DND-41 (cell line): Measurements from ENCODE around the gene H3-3A.

Source experiments
- ATAC-seq: fragments of 200-7000 bp; cut with Tn5 transposase; 3 replicates; pipeline ENCODE4 v1.9.1; 2021; ENCODE audit warnings: low read depth; ENCODE audit not compliant: insufficient read depth
- DNase-seq: peaks from one replicate; pipeline ENCODE4 v3.0.0-alpha.2; 2020
- H2AFZ ChIP-seq: 2 replicates; pipeline ENCODE4 v1.6.0; 2012; ENCODE audit warnings: low read depth, low read length
- H3K27ac ChIP-seq: 2 replicates; pipeline ENCODE4 v1.5.1; 2012; ENCODE audit warnings: low read length, inconsistent platforms
- H3K27me3 ChIP-seq: fragments of 200-600 bp; sonication (generic); 2 replicates; pipeline ENCODE4 v1.6.0; 2012; ENCODE audit warnings: low read length, mild to moderate bottlenecking, inconsistent platforms; ENCODE audit not compliant: insufficient read depth, poor library complexity
- H3K36me3 ChIP-seq: 2 replicates; pipeline ENCODE4 v1.5.1; 2012; ENCODE audit warnings: low read length, inconsistent platforms; ENCODE audit not compliant: insufficient read depth
- H3K4me1 ChIP-seq: 2 replicates; pipeline ENCODE4 v1.5.1; 2012; ENCODE audit warnings: mild to moderate bottlenecking, low read length; ENCODE audit not compliant: insufficient read depth
- H3K4me2 ChIP-seq: 2 replicates; pipeline ENCODE4 v1.6.0; 2012; ENCODE audit warnings: mild to moderate bottlenecking, moderate library complexity, low read length, inconsistent platforms; ENCODE audit not compliant: insufficient read depth
- H3K4me3 ChIP-seq, 2 experiments: fragments of 200-600 bp in 1 of 2; shearing (Covaris generic) in 1 of 2; 2 replicates each; pipeline ENCODE4 v1.5.1; 2012 to 2016; ENCODE audit warnings: inconsistent platforms in 2 of 2, low read length in 2 of 2, mild to moderate bottlenecking in 2 of 2, low read depth in 1 of 2, moderate library complexity in 1 of 2
- H3K79me2 ChIP-seq: 2 replicates; pipeline ENCODE4 v1.6.0; 2012; ENCODE audit warnings: low read length, inconsistent platforms; ENCODE audit not compliant: insufficient read depth
- H3K9ac ChIP-seq: 2 replicates; pipeline ENCODE4 v1.6.0; 2012; ENCODE audit warnings: low read depth, mild to moderate bottlenecking, inconsistent platforms, low read length, moderate library complexity
- H3K9me3 ChIP-seq: 2 replicates; pipeline ENCODE4 v1.5.1; 2012; ENCODE audit warnings: low read length, moderate library complexity, mild to moderate bottlenecking, inconsistent platforms; ENCODE audit not compliant: insufficient read depth, severe bottlenecking
- H4K20me1 ChIP-seq: 2 replicates; pipeline ENCODE4 v1.6.0; 2012; ENCODE audit warnings: low read length; ENCODE audit not compliant: insufficient read depth
- CTCF ChIP-seq: IDR thresholded peaks from 2 replicates; pipeline ENCODE4 v1.5.1; 2012; ENCODE audit warnings: borderline replicate concordance, low read length, moderate library complexity, mild to moderate bottlenecking; ENCODE audit not compliant: poor library complexity, severe bottlenecking; ENCODE audit errors: extremely low read depth
- EZH2 ChIP-seq: IDR thresholded peaks from 3 replicates; pipeline ENCODE4 v1.6.1; 2012; ENCODE audit warnings: borderline replicate concordance, low read depth, mild to moderate bottlenecking, moderate library complexity, low read length, inconsistent platforms; ENCODE audit not compliant: severe bottlenecking

H3-3A gene

GRCh38 chr1:226073184-226073950 is 10.9 kb downstream of the H3-3A start:
- TF ChIP-seq CTCF: no peak
- no peak for TF ChIP-seq EZH2

GRCh38 chr1:226074046-226074445 is 11.5 kb downstream of the H3-3A start:
- no peaks in the 10 kb centered on the region for H3K9me3 ChIP-seq
- H3K36me3 ChIP-seq: peaks cover 55% of the 10 kb centered on the region
- H2AFZ ChIP-seq: no peak overlapping the region
- no peak overlapping the region for H3K27ac ChIP-seq
- no peaks in the 10 kb centered on the region for H3K27me3 ChIP-seq
- H3K4me3 ChIP-seq: no peak overlapping the region
- no peak overlapping the region for H3K9ac ChIP-seq
- no peaks in the 10 kb centered on the region for H3K4me1 ChIP-seq
- no peak for TF ChIP-seq EZH2
- TF ChIP-seq CTCF: no peak
- peaks cover 21% of the 10 kb centered on the region for H3K79me2 ChIP-seq
- H4K20me1 ChIP-seq: peaks cover 39% of the 10 kb centered on the region
- no peak overlapping the region for H3K4me2 ChIP-seq
- DNase-seq: no peak
- no peak for ATAC-seq

More at GRCh38 chr1:226073184-226073950, 10.9 kb downstream of the H3-3A start:
- Histone ChIP-seq H3K36me3 (peaks cover 62% of the 10 kb centered on the region), H3K4me2 (no peak overlapping the region), H3K79me2 (peaks cover 28% of the 10 kb centered on the region), H3K4me3 (no peak overlapping the region), H2AFZ (no peak overlapping the region), H4K20me1 (peaks cover 45% of the 10 kb centered on the region), H3K9ac (no peak overlapping the region), H3K4me1 (no peaks in the 10 kb centered on the region), H3K9me3 (no peaks in the 10 kb centered on the region), H3K27ac (no peak overlapping the region), H3K27me3 (no peaks in the 10 kb centered on the region)
- ATAC-seq: no peak
- no peak for DNase-seq

- H3K9ac ChIP-seq: no peak overlapping the region
- H3K27me3 ChIP-seq: no peaks in the 10 kb centered on the region
- no peaks in the 10 kb centered on the region for H3K9me3 ChIP-seq
- ATAC-seq (peak; percentile 28; the same call in 1 of the 3 replicates), DNase-seq (no peak)
- H3K27ac ChIP-seq: no peak overlapping the region
- H4K20me1 ChIP-seq: peaks cover 19% of the 10 kb centered on the region; the same call in 1 of the 2 replicates
- TF ChIP-seq CTCF: no peak
- no peak for TF ChIP-seq EZH2
- H2AFZ ChIP-seq: no peak overlapping the region
- no peak overlapping the region for H3K4me3 ChIP-seq
- no peaks in the 10 kb centered on the region for H3K4me1 ChIP-seq
- H3K4me2 ChIP-seq: no peak overlapping the region
- H3K79me2 ChIP-seq: peaks cover 2% of the 10 kb centered on the region; the same call in 1 of the 2 replicates
- H3K36me3 ChIP-seq: peaks cover 34% of the 10 kb centered on the region
These were observed 13.9 kb downstream of the H3-3A start for GRCh38 chr1:226076378-226076777.
